ENCODE data around the gene CLK2.
A peak's percentile ranks its signal among the peaks of the same experiment; 100 is the strongest.
"Not testable (repeated sequence)": the region's sequence is repeated elsewhere in the genome, so short reads cannot be mapped to it uniquely, and the experiment has no call there.

The CLK2 gene

GRCh38 chr1:155241841-155242264 lies 31.5 kb downstream of the CLK2 start:
- no peak for DNase-seq (ENCODE audit: low read depth)

GRCh38 chr1:155241069-155241679 lies 32.1 kb downstream of the CLK2 start:
- DNase-seq (ENCODE audit: low read depth), result no peak

GRCh38 chr1:155236451-155236850 lies 36.9 kb downstream of the CLK2 start:
- DNase-seq (ENCODE audit: low read depth), result no peak

GRCh38 chr1:155235375-155235774 lies 37.9 kb downstream of the CLK2 start:
- DNase-seq (ENCODE audit: low read depth), result not testable (repeated sequence)

DNA sequence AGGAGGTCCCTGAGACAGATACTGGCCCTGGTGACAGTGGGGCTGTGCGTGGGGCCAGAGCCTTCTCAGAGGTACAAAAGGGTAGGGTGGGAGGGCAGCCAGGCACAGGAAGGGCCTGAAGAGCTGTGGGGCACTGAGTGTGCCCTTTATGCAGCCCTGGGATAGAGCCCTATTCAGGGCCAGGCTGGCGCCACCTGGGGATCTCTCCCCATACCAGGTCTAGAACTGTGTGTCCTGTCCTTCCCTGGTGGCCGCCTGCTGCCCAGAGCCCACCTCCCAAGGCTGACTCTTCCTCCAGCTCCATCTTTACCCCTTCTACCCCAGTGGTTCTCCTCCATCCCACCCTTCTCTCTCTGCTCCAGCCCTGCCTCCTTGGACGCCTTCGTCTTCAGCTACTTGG lies 39.8 kb downstream of the CLK2 start:
- DNase-seq (ENCODE audit: low read depth), result not testable (repeated sequence)

DNA sequence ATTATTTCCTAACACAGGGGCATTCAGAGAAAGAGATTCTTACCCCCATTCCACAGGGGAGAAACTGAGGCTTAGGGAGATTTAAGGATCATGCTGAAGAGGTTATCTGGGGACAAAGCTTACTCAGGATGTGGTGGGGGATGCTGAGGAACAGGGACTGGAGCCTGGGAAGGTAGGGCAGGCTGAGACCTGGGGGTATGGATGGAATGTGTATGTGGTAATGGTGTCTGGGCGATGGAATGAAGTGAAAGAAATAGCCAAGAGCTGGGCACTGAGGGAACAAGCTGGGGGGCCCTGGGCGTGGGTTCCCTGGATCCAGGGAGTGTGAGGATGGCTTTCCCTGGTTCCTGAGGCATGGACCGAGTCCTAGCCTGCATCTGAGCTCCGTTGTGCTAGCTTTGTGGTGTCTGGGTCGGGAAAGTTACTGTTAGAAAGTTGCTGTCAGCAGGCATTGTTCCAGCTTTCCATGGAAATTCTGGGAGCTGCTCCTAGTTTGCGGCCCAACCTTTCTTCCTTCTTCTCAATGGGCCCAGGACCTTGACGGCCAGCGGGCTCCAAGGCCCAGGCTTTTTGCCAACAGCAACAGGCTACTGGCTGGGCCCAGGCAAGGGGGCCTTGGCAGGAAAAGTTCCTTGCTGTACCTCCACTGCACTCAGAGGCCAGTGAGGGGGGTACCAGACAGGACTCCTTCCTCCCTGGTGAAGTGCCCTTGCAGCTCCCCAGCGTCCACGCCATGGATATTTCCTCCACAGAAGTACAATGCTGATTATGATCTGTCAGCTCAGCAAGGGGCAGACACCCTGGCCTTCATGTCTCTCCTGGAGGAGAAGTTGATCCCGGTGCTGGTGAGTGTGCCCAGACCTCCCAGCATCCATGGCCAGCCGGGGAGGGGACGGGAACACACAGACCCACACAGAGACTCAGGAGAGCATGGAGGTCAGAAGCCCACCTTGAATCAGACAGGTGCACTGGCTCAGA lies 41.0 kb downstream of the CLK2 start:
- not testable (repeated sequence) for DNase-seq (ENCODE audit: low read depth)

GRCh38 chr1:155231302-155231701 lies 42.0 kb downstream of the CLK2 start:
- not testable (repeated sequence) for DNase-seq (ENCODE audit: low read depth)

GRCh38 chr1:155228096-155228427 lies 45.2 kb downstream of the CLK2 start:
- DNase-seq (ENCODE audit: low read depth), result no peak

DNA sequence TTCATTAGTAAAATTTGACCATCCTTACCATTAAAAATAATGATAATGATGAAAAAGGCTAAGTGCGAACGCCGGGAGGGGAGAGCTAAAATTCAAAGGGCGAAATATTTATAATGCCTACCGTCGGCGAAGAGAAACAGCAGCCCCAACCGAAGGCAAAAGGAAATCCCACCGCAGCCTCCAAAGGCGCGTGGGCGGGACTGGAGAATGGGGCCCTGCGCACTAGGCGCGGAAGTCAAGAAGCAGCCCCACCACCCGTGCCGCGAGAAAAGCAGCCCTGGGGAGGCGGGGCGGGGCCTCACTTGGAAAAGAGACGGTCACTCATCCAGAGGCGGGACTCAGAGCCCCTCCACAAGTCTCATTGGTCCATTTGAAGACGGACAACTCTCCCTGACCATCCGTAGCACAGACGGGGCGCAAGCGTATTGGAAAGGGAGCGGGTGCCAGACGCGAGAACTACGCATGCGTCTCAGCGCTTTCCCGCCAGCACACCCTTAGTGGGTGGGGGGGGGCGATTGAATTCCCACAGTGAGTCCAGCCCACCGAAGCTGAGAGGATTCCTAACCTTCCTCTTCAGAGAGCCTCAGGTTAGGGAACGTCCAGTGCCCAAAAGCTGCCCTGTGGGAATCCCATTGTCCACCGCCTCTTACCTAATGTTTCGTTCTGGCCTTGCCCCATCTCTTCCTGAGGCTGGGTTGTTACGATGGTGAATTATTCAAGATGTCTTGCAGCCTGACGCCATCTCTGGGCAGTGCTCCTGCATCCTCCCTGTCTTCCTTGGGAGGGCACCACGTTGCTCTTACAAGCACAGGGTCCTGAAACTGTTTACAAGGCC lies 45.8 kb downstream of the CLK2 start:
- DNase-seq (ENCODE audit: low read depth), result peak; percentile 97

DNA sequence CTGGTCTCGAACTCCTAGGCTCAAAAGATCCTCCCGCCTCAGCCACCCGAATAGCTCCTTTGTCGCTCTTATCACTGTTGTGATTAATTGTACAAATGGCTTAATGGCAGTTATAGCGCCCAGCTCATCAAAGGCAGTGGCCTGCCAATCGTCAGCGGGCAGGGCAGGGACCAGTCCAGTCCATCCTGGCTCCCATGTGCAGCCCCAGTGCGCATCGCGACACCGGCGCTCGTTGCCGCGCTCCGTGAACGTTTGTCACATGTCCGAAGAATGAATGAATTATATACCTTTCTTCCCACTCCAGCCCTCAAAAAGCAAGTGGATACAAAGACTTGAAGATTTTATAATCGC lies 46.4 kb downstream of the CLK2 start:
- DNase-seq (ENCODE audit: low read depth), result no peak

DNA sequence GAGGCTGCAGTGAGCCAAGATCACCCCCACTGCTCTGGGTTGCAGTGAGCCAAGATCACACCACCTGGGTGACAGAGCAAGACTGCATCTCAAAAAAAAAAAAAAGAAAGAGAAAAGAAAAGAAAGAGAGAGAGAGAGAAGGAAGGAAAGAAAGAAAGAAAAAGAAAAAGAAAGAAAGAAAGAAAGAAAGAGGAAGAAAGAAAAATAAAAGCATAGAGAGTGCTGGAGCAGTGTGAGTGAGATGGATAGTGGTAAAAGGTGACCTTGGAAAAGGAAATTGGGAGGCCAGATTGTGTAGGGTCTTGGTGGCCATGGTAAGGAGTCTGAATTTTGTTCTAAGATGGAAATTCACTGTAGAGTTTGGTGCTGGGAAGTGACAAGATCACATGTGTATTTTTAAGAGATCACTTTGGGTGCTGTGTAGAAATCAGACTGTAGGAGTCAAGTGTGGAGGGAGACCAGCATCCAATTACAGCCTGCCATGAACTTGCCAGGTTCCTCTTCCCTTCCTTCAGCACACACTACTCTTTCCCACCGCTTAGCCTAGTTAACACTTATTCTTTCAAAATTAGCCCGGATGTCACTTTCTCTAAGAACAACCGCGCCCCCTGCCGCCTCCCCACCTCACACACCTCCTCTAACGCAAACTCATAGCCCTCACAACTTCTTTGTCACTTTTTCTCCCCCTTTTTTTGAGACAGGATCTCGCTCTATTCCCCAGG lies 47.0 kb downstream of the CLK2 start:
- DNase-seq (ENCODE audit: low read depth), result no peak

DNA sequence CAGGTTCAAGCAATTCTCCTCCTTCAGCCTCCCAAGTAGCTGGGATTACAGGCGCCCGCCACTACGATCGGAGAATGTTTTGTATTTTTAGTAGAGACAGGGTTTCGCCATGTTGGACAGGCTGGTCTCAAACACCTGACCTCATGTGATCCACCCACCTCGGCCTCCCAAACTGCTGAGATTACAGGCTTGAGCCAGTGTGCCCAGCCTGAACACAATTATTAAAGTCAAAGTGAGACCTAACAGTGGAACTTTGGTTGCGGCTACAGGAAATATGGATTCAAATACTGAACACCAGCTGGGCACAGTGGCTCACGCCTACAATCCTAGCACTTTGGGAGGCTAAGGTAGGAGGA lies 47.9 kb downstream of the CLK2 start:
- DNase-seq (ENCODE audit: low read depth), result not testable (repeated sequence)

DNA sequence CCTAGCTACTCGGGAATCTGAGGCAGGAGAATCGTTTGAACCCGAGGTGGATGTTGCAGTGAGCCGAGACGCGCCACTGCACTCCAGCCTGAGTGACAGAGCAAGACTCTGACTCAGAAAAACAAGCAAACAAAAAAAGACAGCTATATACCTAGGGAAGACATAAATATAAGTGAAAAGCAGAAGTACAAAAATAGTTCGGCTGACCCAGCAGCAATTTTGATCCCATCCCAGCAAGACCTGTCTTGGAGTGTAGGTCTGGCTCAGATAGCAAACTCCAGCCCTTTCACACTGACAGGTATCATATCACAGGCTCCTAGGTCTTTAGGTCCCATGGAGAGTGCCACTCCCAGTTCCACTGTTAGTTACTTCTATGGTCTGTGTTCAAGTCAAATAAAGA lies 50.3 kb downstream of the CLK2 start:
- DNase-seq (ENCODE audit: low read depth), result no peak

DNA sequence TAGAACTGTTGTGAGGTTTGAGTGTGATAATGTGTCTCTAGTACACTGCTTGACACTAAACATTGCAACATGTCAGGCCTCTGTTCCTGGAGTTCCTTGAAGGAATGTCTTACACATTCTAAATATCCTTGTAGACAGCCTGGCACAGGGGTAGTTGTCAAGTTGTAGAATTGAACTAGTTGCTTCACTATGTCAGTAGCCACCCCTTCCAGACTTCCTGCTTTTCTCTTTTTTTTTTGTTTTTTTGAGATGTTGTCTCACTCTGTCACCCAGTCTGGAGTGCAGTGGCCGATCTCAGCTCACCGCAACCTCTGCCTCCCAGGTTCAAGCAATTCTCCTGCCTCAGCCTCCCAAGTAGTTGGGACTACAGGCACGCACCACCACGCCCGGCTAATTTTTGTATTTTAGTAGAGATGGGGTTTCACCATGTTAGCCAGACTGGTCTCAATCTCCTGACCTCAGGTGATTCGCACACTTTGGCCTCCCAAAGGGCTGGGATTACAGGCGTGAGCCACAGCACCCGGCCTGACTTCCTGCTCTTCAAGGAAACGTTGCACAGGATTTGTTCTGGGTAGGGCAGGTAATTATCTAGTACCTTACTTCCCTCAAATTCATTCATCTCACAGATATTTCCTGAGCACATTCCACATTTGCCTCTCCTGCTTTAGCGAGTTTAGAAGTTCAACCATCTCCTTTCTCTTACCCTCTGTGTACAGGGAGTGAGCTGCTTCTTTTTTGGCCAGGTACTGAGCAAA lies 52.9 kb downstream of the CLK2 start:
- DNase-seq (ENCODE audit: low read depth), result not testable (repeated sequence)

DNA sequence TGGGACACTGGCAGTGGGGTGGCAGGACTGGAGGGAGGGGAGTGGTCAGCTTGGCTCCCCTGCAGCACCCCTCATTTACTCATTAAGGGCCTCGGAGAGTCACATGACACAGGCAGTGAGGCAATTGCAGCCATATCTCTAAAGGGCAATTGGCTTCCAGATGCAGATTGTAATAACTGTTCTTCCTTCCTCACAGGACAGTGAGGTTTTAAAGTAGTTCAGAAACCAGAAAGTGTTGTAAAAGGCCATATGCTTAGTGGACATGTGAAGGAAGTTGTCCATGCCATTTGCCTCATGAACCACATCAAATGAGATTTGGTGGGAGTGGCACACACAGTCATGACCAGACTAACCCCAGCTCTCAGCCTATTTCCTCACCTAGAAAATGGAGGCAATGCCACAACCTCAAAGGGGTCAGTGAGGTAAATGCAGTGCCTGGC lies 53.7 kb downstream of the CLK2 start:
- no peak for DNase-seq (ENCODE audit: low read depth)

DNA sequence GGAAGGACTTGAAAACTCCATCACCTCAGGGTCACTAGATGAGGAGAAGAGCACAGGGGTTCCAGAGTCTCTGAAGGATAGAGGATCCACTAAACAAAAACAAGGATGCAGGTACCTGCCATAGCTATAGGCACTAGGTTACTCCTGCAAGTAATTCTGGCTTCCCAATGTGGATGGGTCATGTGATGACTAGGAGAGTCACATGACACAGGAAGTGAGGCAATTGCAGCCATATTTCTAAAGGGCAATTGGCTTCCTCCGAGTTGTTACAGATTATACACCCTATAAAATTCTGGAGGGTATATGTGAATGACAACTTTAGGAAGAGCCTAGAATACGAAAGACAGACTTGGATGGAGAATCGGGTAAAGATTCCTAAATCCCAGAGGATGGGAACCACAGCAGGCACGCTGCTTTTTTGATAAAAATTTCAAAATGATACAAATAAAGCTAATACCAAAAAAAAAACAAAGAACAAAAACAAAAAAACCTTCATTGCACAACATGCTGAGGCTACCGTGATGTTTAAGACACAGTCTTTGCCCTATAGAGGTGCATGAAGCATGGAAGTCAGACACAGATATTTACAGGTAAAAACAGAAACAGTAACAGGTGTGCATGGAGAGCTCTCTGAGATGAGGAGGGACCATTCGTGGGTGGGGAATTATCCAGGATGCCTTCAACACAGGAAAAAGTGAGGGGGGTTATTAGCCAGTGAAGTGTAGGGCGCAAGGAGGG lies 54.3 kb downstream of the CLK2 start:
- DNase-seq (ENCODE audit: low read depth), result no peak

DNA sequence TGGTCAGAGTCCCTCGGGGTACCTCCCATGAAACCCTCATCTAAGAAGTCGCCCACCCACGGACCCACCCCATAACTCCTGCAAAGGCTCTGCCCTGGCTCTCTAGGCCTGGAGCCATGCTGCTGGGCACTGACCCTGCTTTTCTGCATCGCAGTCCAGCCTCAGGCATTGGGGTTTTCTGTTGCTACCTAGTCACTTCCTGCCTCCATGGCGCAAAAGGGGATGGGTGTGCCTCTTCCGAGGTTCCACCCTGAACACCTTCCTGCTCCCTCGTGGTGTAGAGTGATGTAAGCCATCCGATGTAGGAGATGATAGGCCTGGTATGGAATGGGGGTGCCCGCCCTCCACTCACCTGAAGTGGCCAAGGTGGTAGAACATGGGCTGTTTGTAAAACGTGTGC lies 58.6 kb downstream of the CLK2 start:
- DNase-seq (ENCODE audit: low read depth), result not testable (repeated sequence)
